Activated naive CD8-positive, alpha-beta T cell (primary cell): ENCODE data around the gene PARP15.

Source experiments
- H3K27ac Mint-ChIP-seq: one replicate; pipeline ENCODE4 v1.8.0; 2021; ENCODE audit warnings: mixed read lengths
- H3K27me3 Mint-ChIP-seq: one replicate; pipeline ENCODE4 v1.8.0; 2021; ENCODE audit warnings: mixed read lengths
- H3K36me3 Mint-ChIP-seq: one replicate; pipeline ENCODE4 v1.8.0; 2021; ENCODE audit warnings: mixed read lengths
- H3K4me1 Mint-ChIP-seq: one replicate; pipeline ENCODE4 v1.8.0; 2021; ENCODE audit warnings: low read depth, mixed read lengths
- H3K4me3 Mint-ChIP-seq: one replicate; pipeline ENCODE4 v1.8.0; 2021; ENCODE audit warnings: mild to moderate bottlenecking, mixed read lengths
- H3K9me3 Mint-ChIP-seq: one replicate; pipeline ENCODE4 v1.8.0; 2021; ENCODE audit warnings: low read depth, mixed read lengths

Gene PARP15

DNA sequence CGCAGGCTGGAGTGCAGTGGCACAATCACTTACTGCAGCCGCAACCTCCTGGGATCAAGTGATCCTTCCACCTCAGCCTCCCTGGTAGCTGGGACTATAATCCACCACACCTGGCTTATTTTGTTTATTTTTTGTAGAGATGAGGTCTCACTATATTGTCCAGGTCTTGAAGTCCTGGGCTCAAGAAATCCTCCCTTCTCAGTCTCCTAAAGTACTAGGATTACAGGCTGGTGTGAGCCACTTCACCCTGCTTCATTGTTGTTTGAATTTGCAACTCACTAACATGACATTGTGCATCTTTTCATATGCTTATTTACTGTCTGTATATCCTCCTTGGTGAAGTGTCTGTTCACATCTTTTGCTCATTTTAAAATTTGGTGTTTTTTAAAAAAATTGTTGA, 10.1 kb downstream of the PARP15 start:
- no peak overlapping the region for H3K27ac Mint-ChIP-seq
- no peak overlapping the region for H3K4me3 Mint-ChIP-seq
- peaks cover 33% of the 10 kb centered on the region for H3K4me1 Mint-ChIP-seq
- H3K36me3 Mint-ChIP-seq: peaks cover 15% of the 10 kb centered on the region
- peaks cover 11% of the 10 kb centered on the region for H3K9me3 Mint-ChIP-seq
- H3K27me3 Mint-ChIP-seq: no peaks in the 10 kb centered on the region

GRCh38 chr3:122589297-122589696, 11.8 kb downstream of the PARP15 start:
- H3K9me3 Mint-ChIP-seq: no peaks in the 10 kb centered on the region
- peaks cover 25% of the 10 kb centered on the region for H3K4me1 Mint-ChIP-seq
- H3K27ac Mint-ChIP-seq: no peak overlapping the region
- H3K4me3 Mint-ChIP-seq: no peak overlapping the region
- no peaks in the 10 kb centered on the region for H3K27me3 Mint-ChIP-seq
- peaks cover 7% of the 10 kb centered on the region for H3K36me3 Mint-ChIP-seq

DNA sequence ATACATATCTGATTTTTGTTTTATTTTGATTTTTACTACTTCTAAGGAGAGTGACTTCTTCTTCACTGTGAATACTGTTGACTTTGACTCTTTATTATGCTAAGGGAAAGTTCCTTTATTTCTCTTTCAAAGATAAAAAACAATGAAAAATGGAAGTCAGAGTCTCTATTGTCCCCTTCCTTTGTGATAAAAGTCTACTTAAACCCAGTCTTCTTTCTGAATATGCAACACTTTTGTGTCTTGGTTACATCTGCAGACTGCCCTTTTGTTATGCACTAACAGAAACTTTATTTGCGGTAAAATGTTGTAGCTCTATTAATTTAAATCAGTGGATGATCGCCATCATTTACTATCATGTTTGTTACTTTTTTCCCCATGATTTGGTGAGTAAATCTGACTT, 13.2 kb downstream of the PARP15 start:
- Mint-ChIP-seq H3K27me3 (no peaks in the 10 kb centered on the region), H3K4me1 (peaks cover 19% of the 10 kb centered on the region), H3K27ac (no peak overlapping the region), H3K4me3 (no peak overlapping the region), H3K9me3 (no peaks in the 10 kb centered on the region), H3K36me3 (peaks cover 9% of the 10 kb centered on the region)

DNA sequence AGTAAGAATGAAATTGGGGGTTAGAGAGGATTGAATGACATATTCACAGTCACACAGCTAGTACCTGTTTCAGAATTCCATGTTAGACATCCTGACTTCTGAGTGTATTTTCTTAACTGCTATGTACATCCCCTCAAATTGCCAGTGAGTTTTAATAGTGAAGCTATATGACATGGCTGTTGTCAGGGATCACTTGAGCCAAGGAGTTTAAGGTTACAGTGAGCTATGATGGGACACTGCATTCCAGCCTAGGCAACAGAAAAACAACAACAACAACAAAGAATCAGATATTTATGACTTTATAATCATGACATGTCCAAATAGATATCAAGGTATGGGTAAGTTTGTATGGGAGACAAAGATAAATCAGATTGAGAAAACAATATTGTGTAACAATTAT, 16.6 kb downstream of the PARP15 start:
- peaks cover 15% of the 10 kb centered on the region for H3K36me3 Mint-ChIP-seq
- no peak overlapping the region for H3K27ac Mint-ChIP-seq
- H3K4me3 Mint-ChIP-seq: no peak overlapping the region
- H3K27me3 Mint-ChIP-seq: no peaks in the 10 kb centered on the region
- peaks cover 3% of the 10 kb centered on the region for H3K4me1 Mint-ChIP-seq
- H3K9me3 Mint-ChIP-seq: peaks cover 4% of the 10 kb centered on the region

DNA sequence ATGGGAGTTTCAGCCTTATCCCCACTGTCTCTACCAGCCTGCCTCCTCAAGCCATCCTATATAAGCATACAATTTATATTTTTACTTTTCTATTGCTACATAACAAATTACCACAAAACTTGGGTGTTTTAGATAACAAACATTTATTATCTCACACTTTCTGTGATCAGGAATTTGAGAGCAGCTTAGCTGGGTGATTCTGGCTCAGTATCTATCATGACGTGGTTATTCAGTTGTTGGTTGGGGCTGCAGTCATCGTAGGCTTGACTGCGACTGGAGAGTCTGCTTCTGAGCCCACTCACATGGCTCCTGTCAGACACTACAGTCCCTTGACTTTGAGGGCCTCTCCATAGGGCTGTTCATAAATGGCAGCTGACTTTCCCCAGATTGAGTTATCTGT, 20.7 kb downstream of the PARP15 start:
- peaks cover 17% of the 10 kb centered on the region for H3K36me3 Mint-ChIP-seq
- H3K4me3 Mint-ChIP-seq: no peak overlapping the region
- no peak overlapping the region for H3K27ac Mint-ChIP-seq
- H3K27me3 Mint-ChIP-seq: no peaks in the 10 kb centered on the region
- peaks cover 2% of the 10 kb centered on the region for H3K4me1 Mint-ChIP-seq
- H3K9me3 Mint-ChIP-seq: peaks cover 4% of the 10 kb centered on the region

- Mint-ChIP-seq H3K27ac (no peak overlapping the region), H3K4me3 (no peak overlapping the region), H3K4me1 (peaks cover 3% of the 10 kb centered on the region), H3K27me3 (no peaks in the 10 kb centered on the region), H3K9me3 (peaks cover 4% of the 10 kb centered on the region), H3K36me3 (peaks cover 17% of the 10 kb centered on the region)
Observed at GRCh38 chr3:122598556-122598955, 21.1 kb downstream of the PARP15 start.

DNA sequence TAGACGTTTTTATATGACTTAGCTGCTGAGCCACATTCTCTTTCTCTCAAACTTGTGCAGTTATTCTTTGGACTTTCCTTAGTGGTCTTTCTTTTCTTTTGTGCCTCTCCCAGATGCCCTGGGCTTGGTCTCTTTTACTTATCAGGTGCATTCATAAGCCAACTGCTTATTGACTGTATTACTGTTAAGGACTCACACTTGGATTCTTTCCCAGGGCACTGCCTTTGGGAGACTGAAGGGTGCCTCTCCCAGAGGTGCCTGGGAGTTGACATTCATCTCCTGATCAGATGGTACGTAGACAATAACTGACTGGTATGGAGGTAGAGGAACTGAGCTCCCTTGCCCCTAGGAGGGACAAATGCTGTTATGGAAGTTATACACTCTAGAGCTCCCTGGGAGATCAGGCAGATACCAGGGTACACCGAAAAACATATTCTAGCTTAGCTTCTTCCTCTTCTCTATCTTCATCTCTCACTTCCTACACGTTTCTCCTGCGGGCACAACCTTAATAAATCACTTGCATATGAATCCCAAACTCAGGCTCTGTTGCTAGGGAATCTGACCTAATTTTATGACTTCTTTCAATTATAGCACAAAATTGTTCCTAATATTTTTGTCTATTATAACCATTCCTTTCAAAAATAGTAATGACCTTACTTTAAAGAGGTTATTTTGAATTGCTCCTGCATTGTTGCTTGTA, 24.7 kb downstream of the PARP15 start:
- H3K27ac Mint-ChIP-seq: no peak overlapping the region
- H3K27me3 Mint-ChIP-seq: no peaks in the 10 kb centered on the region
- H3K4me1 Mint-ChIP-seq: peaks cover 5% of the 10 kb centered on the region
- peaks cover 12% of the 10 kb centered on the region for H3K36me3 Mint-ChIP-seq
- H3K9me3 Mint-ChIP-seq: no peaks in the 10 kb centered on the region
- H3K4me3 Mint-ChIP-seq: no peak overlapping the region

DNA sequence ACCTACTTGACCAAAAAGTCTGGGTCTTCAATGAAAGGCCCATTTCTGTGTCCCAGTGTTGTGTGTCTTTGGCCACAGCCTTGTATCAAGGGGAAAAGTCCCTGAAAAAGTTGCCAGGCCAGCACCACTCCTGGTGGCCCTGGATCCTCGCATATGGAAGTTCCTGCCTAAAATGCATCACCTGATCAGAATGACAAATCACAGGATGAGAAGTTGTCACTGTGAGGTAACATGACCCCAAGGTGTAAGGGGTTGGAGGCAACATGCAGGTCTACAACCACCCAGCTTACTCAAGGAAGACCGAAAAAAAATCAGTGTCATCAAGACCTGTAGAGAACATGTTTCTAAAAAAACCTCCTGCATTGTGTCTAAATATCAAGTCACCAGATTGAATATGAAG, 25.6 kb downstream of the PARP15 start:
- no peak overlapping the region for H3K4me3 Mint-ChIP-seq
- peaks cover 12% of the 10 kb centered on the region for H3K36me3 Mint-ChIP-seq
- H3K4me1 Mint-ChIP-seq: peaks cover 5% of the 10 kb centered on the region
- no peak overlapping the region for H3K27ac Mint-ChIP-seq
- H3K27me3 Mint-ChIP-seq: no peaks in the 10 kb centered on the region
- H3K9me3 Mint-ChIP-seq: no peaks in the 10 kb centered on the region

- Mint-ChIP-seq H3K9me3 (no peaks in the 10 kb centered on the region), H3K27ac (peak overlapping the region; percentile 5), H3K27me3 (no peaks in the 10 kb centered on the region), H3K4me3 (no peak overlapping the region), H3K4me1 (peaks cover 22% of the 10 kb centered on the region), H3K36me3 (peaks cover 18% of the 10 kb centered on the region)
Observed at GRCh38 chr3:122606330-122606729, 28.9 kb downstream of the PARP15 start.

DNA sequence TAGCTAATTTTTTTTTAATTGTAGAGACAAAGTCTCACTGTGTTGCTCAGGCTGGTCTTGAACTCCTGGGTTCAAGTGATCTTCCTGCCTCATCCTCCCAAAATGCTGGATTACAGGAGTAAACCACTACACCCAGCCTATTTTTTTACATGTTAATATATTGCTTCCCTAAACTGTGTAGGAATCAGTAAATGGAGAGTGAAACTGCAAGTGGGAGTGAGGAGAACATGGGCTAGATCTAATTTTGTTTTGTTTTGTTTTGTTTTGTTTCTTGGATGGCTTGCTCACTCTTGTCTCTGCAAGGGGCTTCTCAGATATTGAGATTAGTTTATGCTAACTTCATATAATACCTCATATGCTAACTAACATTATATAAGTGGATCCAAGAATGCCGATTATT, 31.5 kb downstream of the PARP15 start:
- Mint-ChIP-seq H3K4me1 (peaks cover 19% of the 10 kb centered on the region), H3K27ac (peak overlapping the region; percentile 89), H3K27me3 (no peaks in the 10 kb centered on the region), H3K36me3 (peaks cover 17% of the 10 kb centered on the region), H3K4me3 (no peak overlapping the region), H3K9me3 (no peaks in the 10 kb centered on the region)

DNA sequence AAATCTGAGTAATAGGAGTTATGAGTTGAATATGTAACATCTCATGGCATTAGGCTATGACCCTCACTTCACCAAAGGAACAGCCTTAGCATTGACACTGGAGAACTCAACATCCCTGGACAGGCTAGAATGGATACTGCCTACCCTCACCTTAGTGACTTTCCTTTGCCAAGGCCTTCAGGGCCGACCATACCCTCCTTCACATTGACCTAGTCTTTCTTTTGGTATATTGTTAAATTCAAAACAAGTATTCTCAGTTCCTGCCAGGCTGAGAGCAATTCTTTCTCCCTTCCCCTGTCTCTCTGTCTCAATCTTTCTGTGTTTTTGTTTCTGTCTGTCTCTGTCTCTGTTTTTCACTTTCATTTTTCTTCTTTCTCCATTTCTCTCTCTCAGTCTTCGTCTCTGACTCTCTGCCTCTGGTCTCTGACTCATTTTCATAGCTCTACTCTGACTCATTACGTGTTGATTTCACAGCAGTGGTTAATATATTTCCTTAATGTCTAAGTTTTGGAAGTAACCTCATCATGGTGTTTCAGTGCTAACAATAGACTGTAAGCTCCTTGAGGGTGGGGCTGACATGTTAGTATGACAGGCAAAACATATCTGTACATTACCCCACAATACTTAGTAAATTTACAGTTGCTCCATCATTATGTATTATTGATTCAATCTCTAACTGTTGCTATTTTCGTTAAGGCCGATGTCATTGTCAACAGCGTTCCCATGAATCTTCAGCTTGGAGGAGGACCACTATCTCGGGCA, 32.5 kb downstream of the PARP15 start:
- Mint-ChIP-seq H3K4me3 (peak overlapping the region; percentile 21), H3K4me1 (peaks cover 19% of the 10 kb centered on the region), H3K27ac (peak overlapping the region; percentile 89), H3K27me3 (no peaks in the 10 kb centered on the region), H3K36me3 (peaks cover 15% of the 10 kb centered on the region), H3K9me3 (no peaks in the 10 kb centered on the region)

- Mint-ChIP-seq H3K9me3 (no peaks in the 10 kb centered on the region), H3K27me3 (no peaks in the 10 kb centered on the region), H3K4me1 (peaks cover 19% of the 10 kb centered on the region), H3K36me3 (peaks cover 18% of the 10 kb centered on the region), H3K4me3 (no peak overlapping the region), H3K27ac (peak overlapping the region; percentile 34)
Observed at GRCh38 chr3:122612696-122613095, 35.2 kb downstream of the PARP15 start.

DNA sequence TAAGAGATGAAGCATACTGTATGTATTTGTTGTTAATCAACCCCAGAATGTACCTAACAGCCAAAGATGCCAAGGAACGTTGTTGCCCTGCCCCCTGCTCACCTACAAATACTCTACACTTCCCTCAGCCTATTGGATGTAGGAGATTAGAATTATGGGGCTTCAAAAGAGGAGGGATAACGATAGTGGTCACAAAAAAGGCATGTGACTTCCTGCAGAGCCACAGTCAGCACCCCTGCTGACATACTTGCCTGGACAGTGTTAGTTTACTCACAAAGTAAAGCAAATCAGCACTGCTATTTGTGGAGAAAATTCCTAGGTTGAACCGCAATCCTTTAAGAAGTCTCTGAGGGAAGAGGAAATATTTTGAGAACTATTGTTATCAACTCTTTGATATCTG, 37.9 kb downstream of the PARP15 start:
- H3K4me3 Mint-ChIP-seq: no peak overlapping the region

DNA sequence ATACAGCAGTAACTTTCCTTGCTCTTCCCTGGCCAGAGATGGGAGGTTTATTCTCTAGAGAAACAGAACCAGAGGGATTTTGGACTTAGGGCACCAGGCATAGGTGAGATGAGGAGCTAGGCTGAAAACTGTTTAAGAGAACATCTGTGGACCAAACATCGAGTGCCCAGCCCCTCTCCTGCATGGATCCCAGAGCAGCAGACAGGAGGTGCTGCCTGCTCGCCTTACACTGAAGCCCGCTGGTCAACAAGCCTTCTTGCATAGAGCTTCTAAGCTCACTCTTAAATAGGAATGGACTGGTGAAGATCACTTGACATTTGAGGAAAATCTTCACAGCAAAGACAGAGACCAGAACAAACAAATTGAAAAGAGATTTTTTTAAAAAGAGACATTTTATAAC, 41.2 kb downstream of the PARP15 start:
- Mint-ChIP-seq H3K27me3 (no peaks in the 10 kb centered on the region), H3K4me1 (no peaks in the 10 kb centered on the region), H3K36me3 (peaks cover 16% of the 10 kb centered on the region), H3K4me3 (no peak overlapping the region), H3K9me3 (no peaks in the 10 kb centered on the region), H3K27ac (no peak overlapping the region)

More for the DNA sequence above, 37.9 kb downstream of the PARP15 start:
- Mint-ChIP-seq H3K4me1 (peaks cover 5% of the 10 kb centered on the region), H3K9me3 (no peaks in the 10 kb centered on the region), H3K27ac (no peak overlapping the region), H3K36me3 (peaks cover 20% of the 10 kb centered on the region), H3K27me3 (no peaks in the 10 kb centered on the region)

GRCh38 chr3:122619040-122619439, 41.6 kb downstream of the PARP15 start:
- H3K27ac Mint-ChIP-seq: no peak overlapping the region
- H3K4me3 Mint-ChIP-seq: no peak overlapping the region
- no peaks in the 10 kb centered on the region for H3K4me1 Mint-ChIP-seq

More at GRCh38 chr3:122619040-122619439, 41.6 kb downstream of the PARP15 start:
- H3K36me3 Mint-ChIP-seq: peaks cover 16% of the 10 kb centered on the region
- no peaks in the 10 kb centered on the region for H3K9me3 Mint-ChIP-seq
- H3K27me3 Mint-ChIP-seq: no peaks in the 10 kb centered on the region
